ENCODE measurements around the gene CDK3. TPM values are rescaled to one million over a fixed set of nuclear protein-coding genes. Genes with fewer than 3 reads are reported as not detected.
A peak's percentile ranks its signal among the peaks of the same experiment; 100 is the strongest.

The CDK3 gene
- total RNA-seq, 4 donors from 2014 or later, result 2.4 to 6.6 (median 3.6) TPM

GRCh38 chr17:76002100-76002499 lies 1.4 kb downstream of the CDK3 start:
- peaks cover 0 to 60% (median 0%) of the 10 kb centered on the region in 3 donors for H3K36me3 ChIP-seq
- WGBS, 2 donors, result 92 to 100% methylated on average over 6 of the region's 12 CpGs
- no peak for DNase-seq
- no peak overlapping the region for H3K4me3 ChIP-seq
- H3K27me3 ChIP-seq, result no peaks in the 10 kb centered on the region
- no peak for TF ChIP-seq POLR2A (IDR thresholded peaks at IDR 0.05)
- no peak for TF ChIP-seq CTCF (IDR thresholded peaks at IDR 0.05)
- peaks cover 7 to 43% (median 17%) of the 10 kb centered on the region in 3 donors for H3K4me1 ChIP-seq
- intact Hi-C loops (cut with DNase I), result no loop called here
- H3K9me3 ChIP-seq, result no peaks in the 10 kb centered on the region
- H3K27ac ChIP-seq, result no peak overlapping the region

GRCh38 chr17:76003915-76004314 lies 3.3 kb downstream of the CDK3 start:
- no peaks in the 10 kb centered on the region for H3K27me3 ChIP-seq
- H3K36me3 ChIP-seq, result peaks cover 0 to 79% (median 3%) of the 10 kb centered on the region in 3 donors
- H3K4me1 ChIP-seq, result peaks cover 0 to 26% (median 10%) of the 10 kb centered on the region in 3 donors
- peak overlapping the region in 1 of 4 donors; percentile 21 for H3K27ac ChIP-seq
- WGBS, 2 donors, result 77 to 86% methylated on average over 5 to 6 of the region's 6 CpGs
- DNase-seq, result no peak
- intact Hi-C loops (cut with DNase I), result no loop called here
- H3K9me3 ChIP-seq, result no peaks in the 10 kb centered on the region
- H3K4me3 ChIP-seq, result no peak overlapping the region
- no peak for TF ChIP-seq CTCF (IDR thresholded peaks at IDR 0.05)
- TF ChIP-seq POLR2A (IDR thresholded peaks at IDR 0.05), result no peak

- H3K9me3 ChIP-seq, result no peaks in the 10 kb centered on the region
- intact Hi-C loops (cut with DNase I), result loop anchor here (5.0 kb wide), 1 partner anchor 98 kb away; no protein-coding TSS in a partner anchor
- peak overlapping the region in 3 of 4 donors; percentile 17 to 50 (median 22) for H3K27ac ChIP-seq
- 73% methylated on average over 3 of the region's 8 CpGs; no CpG with 5 or more reads in 1 of the 2 donors for WGBS, 2 donors
- H3K36me3 ChIP-seq, result peaks cover 0 to 87% (median 6%) of the 10 kb centered on the region in 3 donors
- TF ChIP-seq CTCF (IDR thresholded peaks at IDR 0.05) (no peak), POLR2A (IDR thresholded peaks at IDR 0.05) (no peak)
- DNase-seq, result no peak
- no peaks in the 10 kb centered on the region for H3K27me3 ChIP-seq
- H3K4me1 ChIP-seq, result peaks cover 0 to 26% (median 10%) of the 10 kb centered on the region in 3 donors
- no peak overlapping the region for H3K4me3 ChIP-seq
These were observed 4.2 kb downstream of the CDK3 start for GRCh38 chr17:76004750-76005262.

- WGBS, 2 donors, result 46 to 59% methylated on average over 12 to 13 of the region's 16 CpGs
- peaks cover 0 to 19% (median 3%) of the 10 kb centered on the region in 3 donors for H3K4me1 ChIP-seq
- no peak overlapping the region for H3K4me3 ChIP-seq
- intact Hi-C loops (cut with DNase I), result loop anchor here (5.0 kb wide), 1 partner anchor 98 kb away; no protein-coding TSS in a partner anchor
- H3K36me3 ChIP-seq, result peaks cover 0 to 89% (median 13%) of the 10 kb centered on the region in 3 donors
- no peaks in the 10 kb centered on the region for H3K9me3 ChIP-seq
- peak overlapping the region in 2 of 4 donors; percentile 34 to 50 for H3K27ac ChIP-seq
- no peaks in the 10 kb centered on the region for H3K27me3 ChIP-seq
- TF ChIP-seq POLR2A (IDR thresholded peaks at IDR 0.05), result no peak
- TF ChIP-seq CTCF (IDR thresholded peaks at IDR 0.05), result peak; percentile 68 to 82 (median 76)
- no peak for DNase-seq
These were observed 4.9 kb downstream of the CDK3 start for GRCh38 chr17:76005263-76006149.

Measured in esophagus squamous epithelium (tissue), 5 donors.